ENCODE measurements around the gene A2ML1. TPM values are rescaled to one million over a fixed set of nuclear protein-coding genes. Genes with fewer than 3 reads are reported as not detected.
A peak's percentile ranks its signal among the peaks of the same experiment; 100 is the strongest.

The A2ML1 gene
- total and polyA plus RNA-seq, 9 donors = 0.07 to 0.80 (median 0.23) TPM; not detected in 1

DNA sequence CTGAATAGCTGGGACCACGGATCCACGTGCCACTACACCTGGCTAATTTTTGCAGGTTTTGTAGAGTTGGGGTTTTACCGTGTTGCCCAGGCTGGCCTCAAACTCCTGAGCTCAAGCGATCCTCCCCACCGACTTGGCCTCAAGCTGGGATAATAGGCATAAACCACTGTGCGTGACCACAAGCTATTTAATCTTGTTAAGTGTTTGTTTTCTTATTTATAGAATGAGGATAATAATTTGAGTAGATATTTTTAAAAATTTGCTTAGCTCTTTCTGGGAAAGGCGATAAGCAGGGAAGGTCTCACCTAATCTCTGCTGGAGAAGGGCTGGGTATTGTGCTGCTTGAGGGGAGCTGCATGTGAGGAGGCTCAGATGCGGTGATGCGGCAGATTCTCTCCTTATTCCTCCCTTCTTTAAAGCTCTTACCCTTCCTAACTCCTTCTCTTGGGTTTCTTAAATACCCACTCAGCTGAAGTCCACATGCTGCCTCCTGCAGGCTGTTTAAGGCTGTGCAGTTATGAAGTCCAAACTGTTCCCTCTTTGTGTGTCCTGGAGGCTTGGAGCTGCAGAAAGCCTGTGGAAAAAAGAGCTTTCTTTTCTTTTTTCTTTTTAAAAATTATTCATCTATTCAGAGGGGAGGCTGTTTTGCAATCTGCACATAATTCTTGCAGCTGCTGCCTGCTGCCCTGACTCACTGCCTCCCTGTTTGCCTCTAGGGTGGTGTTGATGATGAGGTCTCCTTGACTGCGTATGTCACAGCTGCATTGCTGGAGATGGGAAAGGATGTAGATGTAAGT is 37.9 kb downstream of the A2ML1 start:
- Histone ChIP-seq H3K4me3 (no peak overlapping the region), H3K36me3 (no peaks in the 10 kb centered on the region), H3K27me3 (no peaks in the 10 kb centered on the region), H3K9me3 (no peaks in the 10 kb centered on the region), H3K27ac (no peak overlapping the region), H3K4me1 (ENCODE audit: insufficient read depth) (no peaks in the 10 kb centered on the region)
- 59 to 67% (median 66%) methylated on average over 10 of the region's 10 CpGs for WGBS, 3 donors
- intact Hi-C loops (cut with DNase I) = no loop called here
- no peak for TF ChIP-seq POLR2A (IDR thresholded peaks at IDR 0.05)
- TF ChIP-seq, protein P1, sequence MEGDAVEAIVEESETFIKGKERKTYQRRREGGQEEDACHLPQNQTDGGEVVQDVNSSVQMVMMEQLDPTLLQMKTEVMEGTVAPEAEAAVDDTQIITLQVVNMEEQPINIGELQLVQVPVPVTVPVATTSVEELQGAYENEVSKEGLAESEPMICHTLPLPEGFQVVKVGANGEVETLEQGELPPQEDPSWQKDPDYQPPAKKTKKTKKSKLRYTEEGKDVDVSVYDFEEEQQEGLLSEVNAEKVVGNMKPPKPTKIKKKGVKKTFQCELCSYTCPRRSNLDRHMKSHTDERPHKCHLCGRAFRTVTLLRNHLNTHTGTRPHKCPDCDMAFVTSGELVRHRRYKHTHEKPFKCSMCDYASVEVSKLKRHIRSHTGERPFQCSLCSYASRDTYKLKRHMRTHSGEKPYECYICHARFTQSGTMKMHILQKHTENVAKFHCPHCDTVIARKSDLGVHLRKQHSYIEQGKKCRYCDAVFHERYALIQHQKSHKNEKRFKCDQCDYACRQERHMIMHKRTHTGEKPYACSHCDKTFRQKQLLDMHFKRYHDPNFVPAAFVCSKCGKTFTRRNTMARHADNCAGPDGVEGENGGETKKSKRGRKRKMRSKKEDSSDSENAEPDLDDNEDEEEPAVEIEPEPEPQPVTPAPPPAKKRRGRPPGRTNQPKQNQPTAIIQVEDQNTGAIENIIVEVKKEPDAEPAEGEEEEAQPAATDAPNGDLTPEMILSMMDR (IDR thresholded peaks at IDR 0.05) = peak in 2 of 3 donors; percentile 28 to 44
- peak; percentile 18 to 51 (median 47) for DNase-seq

DNA sequence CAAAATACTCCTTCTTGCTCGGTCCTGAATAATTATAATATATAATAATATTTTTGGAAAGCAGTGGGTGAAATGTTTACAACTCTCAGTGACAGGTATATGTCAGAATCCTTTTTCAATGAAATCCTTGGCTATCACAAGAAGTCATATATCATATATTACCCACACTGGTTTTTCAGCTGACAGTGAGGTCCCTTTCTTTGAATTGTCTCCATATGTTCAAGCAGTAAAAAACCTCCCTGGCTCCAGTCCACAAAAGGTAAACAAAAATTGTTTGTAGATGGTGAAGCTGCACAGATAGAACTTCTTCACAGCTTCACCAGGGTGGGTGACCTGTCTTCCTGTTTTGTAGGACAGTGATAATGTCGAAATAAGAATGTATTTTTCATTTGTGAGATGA is 44.0 kb downstream of the A2ML1 start:
- Histone ChIP-seq H3K4me3 (no peak overlapping the region), H3K4me1 (ENCODE audit: insufficient read depth) (no peaks in the 10 kb centered on the region), H3K27ac (no peak overlapping the region), H3K9me3 (no peaks in the 10 kb centered on the region), H3K27me3 (no peaks in the 10 kb centered on the region), H3K36me3 (no peaks in the 10 kb centered on the region)
- TF ChIP-seq POLR2A (IDR thresholded peaks at IDR 0.05) (no peak), EP300 (IDR thresholded peaks at IDR 0.05) (no peak)
- 61 to 70% (median 68%) methylated on average over 2 of the region's 2 CpGs for WGBS, 3 donors
- DNase-seq = no peak
- intact Hi-C loops (cut with DNase I) = no loop called here

DNA sequence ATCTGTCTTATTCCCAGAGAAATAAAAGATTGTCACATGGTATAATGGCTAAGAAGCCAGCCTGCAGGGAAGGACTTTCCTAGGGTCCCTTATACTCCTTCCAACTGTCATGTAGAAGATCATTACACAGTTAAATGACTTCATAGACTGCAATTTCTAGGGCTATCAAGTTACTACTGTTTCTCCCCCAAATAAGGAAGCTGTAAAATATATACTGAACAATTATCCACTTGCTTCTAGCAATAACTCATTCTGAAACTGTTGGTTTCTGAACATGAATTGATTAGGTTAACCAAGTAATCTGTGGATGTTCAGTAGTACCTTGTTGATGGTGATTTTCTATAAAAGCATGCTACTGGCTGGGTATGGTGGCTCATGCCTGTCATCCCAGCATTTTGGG is 44.6 kb downstream of the A2ML1 start:
- Histone ChIP-seq H3K4me3 (no peak overlapping the region), H3K9me3 (no peaks in the 10 kb centered on the region), H3K27ac (no peak overlapping the region), H3K27me3 (no peaks in the 10 kb centered on the region), H3K4me1 (ENCODE audit: insufficient read depth) (no peaks in the 10 kb centered on the region), H3K36me3 (no peaks in the 10 kb centered on the region)
- intact Hi-C loops (cut with DNase I) = no loop called here
- no peak for DNase-seq
- TF ChIP-seq EP300 (IDR thresholded peaks at IDR 0.05) (no peak), POLR2A (IDR thresholded peaks at IDR 0.05) (no peak)
- TF ChIP-seq, protein P1 (IDR thresholded peaks at IDR 0.05) = no peak

DNA sequence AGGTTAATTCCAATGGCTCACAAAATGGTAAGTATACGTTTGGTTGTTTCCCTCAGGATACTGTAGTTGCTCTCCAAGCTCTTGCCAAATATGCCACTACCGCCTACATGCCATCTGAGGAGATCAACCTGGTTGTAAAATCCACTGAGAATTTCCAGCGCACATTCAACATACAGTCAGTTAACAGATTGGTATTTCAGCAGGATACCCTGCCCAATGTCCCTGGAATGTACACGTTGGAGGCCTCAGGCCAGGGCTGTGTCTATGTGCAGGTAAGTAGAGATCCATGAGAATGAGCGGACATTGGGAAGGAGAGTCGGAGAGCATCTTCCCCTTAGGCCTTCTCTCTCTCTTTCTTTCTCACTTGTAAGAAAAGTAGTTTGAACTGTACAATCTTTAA is 45.4 kb downstream of the A2ML1 start:
- DNase-seq = no peak
- TF ChIP-seq, protein P1 (IDR thresholded peaks at IDR 0.05) = no peak
- no peak for TF ChIP-seq EP300 (IDR thresholded peaks at IDR 0.05)
- no peak for TF ChIP-seq POLR2A (IDR thresholded peaks at IDR 0.05)
- Histone ChIP-seq H3K36me3 (no peaks in the 10 kb centered on the region), H3K27ac (no peak overlapping the region), H3K9me3 (no peaks in the 10 kb centered on the region), H3K4me1 (ENCODE audit: insufficient read depth) (no peaks in the 10 kb centered on the region), H3K27me3 (no peaks in the 10 kb centered on the region), H3K4me3 (no peak overlapping the region)
- WGBS, 3 donors = 89 to 92% (median 89%) methylated on average over 6 of the region's 6 CpGs
- intact Hi-C loops (cut with DNase I) = no loop called here

DNA sequence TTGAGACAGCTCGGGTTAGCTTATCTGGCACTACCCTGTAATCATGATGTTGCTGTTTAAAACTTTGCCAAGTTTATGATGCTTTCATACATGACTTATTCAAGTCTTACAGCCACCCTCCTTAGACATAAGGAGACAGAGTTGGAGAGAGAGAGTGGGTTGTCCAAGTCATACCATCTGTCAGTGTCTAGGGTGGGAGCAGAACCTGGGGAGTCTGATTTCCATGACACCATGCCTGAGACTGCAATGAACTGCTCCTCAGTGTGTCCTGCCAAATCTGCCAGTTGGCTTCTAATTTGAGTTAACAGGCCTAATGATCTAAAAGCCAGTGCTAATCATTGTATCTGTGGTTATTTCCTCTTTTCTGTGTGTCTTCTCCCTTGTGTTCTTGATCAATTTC is 48.2 kb downstream of the A2ML1 start:
- intact Hi-C loops (cut with DNase I) = no loop called here

More for the DNA sequence above, 48.2 kb downstream of the A2ML1 start:
- H3K4me1 ChIP-seq (ENCODE audit: insufficient read depth) = no peaks in the 10 kb centered on the region
- WGBS, 3 donors = 31 to 40% (median 33%) methylated on average over 1 of the region's 1 CpG
- no peak overlapping the region for H3K27ac ChIP-seq
- no peak for DNase-seq
- no peaks in the 10 kb centered on the region for H3K27me3 ChIP-seq
- H3K4me3 ChIP-seq = no peak overlapping the region
- no peaks in the 10 kb centered on the region for H3K9me3 ChIP-seq
- H3K36me3 ChIP-seq = no peaks in the 10 kb centered on the region
- TF ChIP-seq POLR2A (IDR thresholded peaks at IDR 0.05) (no peak), EP300 (IDR thresholded peaks at IDR 0.05) (no peak)
- TF ChIP-seq, protein P1 (IDR thresholded peaks at IDR 0.05) = no peak
